ENCODE data around the gene TRPM6. TPM values are rescaled to one million over a fixed set of nuclear protein-coding genes. Genes with fewer than 3 reads are reported as not detected.

The TRPM6 gene
- total RNA-seq, 1 donor from 2014 or later: 0.27 TPM

Other genes with a start within 250 kb of the TRPM6 start
- gene C9orf40, start 65.0 kb upstream of the TRPM6 start, total RNA-seq: 2.8 TPM
- 14.7 TPM for gene CARNMT1, start 140.4 kb upstream of the TRPM6 start, total RNA-seq
- gene NMRK1, start 200.2 kb upstream of the TRPM6 start, total RNA-seq: 21.9 TPM
- gene OSTF1, start 200.6 kb upstream of the TRPM6 start, total RNA-seq: 25.0 TPM

Data from Right ventricle myocardium inferior (tissue), 1 donor.